ACHN (cell line): Measurements from ENCODE around the gene TMEM132E.
A peak's percentile ranks its signal among the peaks of the same experiment; 100 is the strongest.

Experiments
- DNase-seq: peaks from one replicate; pipeline ENCODE4 v3.0.0-alpha.2; 2015
- in situ Hi-C: cut with HindIII; loops from 2 replicates; pipeline ENCODE4 v1.10.0; 2017; ENCODE audit warnings: low sequenced_read_pairs, low pct_ligation_motif_present, low pct_unique_long_range_greater_than_20kb

The TMEM132E gene

GRCh38 chr17:34566201-34566600 is 13.2 kb upstream of the TMEM132E start:
- in situ Hi-C loops, result no loop called here
- no peak for DNase-seq

GRCh38 chr17:34566873-34567272 is 12.5 kb upstream of the TMEM132E start:
- in situ Hi-C loops, result no loop called here
- no peak for DNase-seq

GRCh38 chr17:34567691-34568465 is 11.5 kb upstream of the TMEM132E start:
- DNase-seq, result peak; percentile 3
- in situ Hi-C loops, result no loop called here

GRCh38 chr17:34568953-34569352 is 10.4 kb upstream of the TMEM132E start:
- in situ Hi-C loops, result no loop called here
- no peak for DNase-seq

GRCh38 chr17:34569591-34569990 is 9.8 kb upstream of the TMEM132E start:
- no peak for DNase-seq
- in situ Hi-C loops, result no loop called here

GRCh38 chr17:34570506-34570905 is 8.9 kb upstream of the TMEM132E start:
- no peak for DNase-seq
- in situ Hi-C loops, result no loop called here

GRCh38 chr17:34571428-34572130 is 7.8 kb upstream of the TMEM132E start:
- in situ Hi-C loops, result no loop called here
- DNase-seq, result no peak

- no peak for DNase-seq
- in situ Hi-C loops, result no loop called here
Measured at GRCh38 chr17:34572483-34572882, 6.9 kb upstream of the TMEM132E start.

GRCh38 chr17:34575182-34575581 is 4.2 kb upstream of the TMEM132E start:
- no peak for DNase-seq
- in situ Hi-C loops, result no loop called here

- in situ Hi-C loops, result no loop called here
- DNase-seq, result no peak
Measured at GRCh38 chr17:34578016-34578415, 1.4 kb upstream of the TMEM132E start.

- in situ Hi-C loops, result no loop called here
- no peak for DNase-seq
Measured at GRCh38 chr17:34578656-34579016, 746 bp upstream of the TMEM132E start.

- in situ Hi-C loops, result no loop called here
- DNase-seq, result no peak
Measured at GRCh38 chr17:34579979-34580684, 750 bp downstream of the TMEM132E start.

GRCh38 chr17:34580685-34581445 is 1.5 kb downstream of the TMEM132E start:
- DNase-seq, result no peak
- in situ Hi-C loops, result no loop called here

GRCh38 chr17:34581446-34582184 is 2.2 kb downstream of the TMEM132E start:
- in situ Hi-C loops, result no loop called here
- DNase-seq, result no peak

GRCh38 chr17:34582185-34582900 is 3.0 kb downstream of the TMEM132E start:
- in situ Hi-C loops, result no loop called here
- no peak for DNase-seq

- in situ Hi-C loops, result no loop called here
- DNase-seq, result no peak
Measured at GRCh38 chr17:34582901-34583245, 3.5 kb downstream of the TMEM132E start.

- in situ Hi-C loops, result no loop called here
- peak; percentile 48 for DNase-seq
Measured at GRCh38 chr17:34584805-34585416, 5.5 kb downstream of the TMEM132E start.
